ENCODE data around the gene RNF5. TPM values are rescaled to one million over a fixed set of nuclear protein-coding genes. Genes with fewer than 3 reads are reported as not detected.

Gene RNF5
- total RNA-seq, 1 experiment from 2014 or later = 114 TPM

GRCh38 chr6:32152769-32153563 is 25.2 kb upstream of the RNF5 start:
- peak overlapping the region; percentile 100 for H3K4me3 Mint-ChIP-seq
- CTCF ChIA-PET = interaction anchor here (0.5 to 3.3 kb wide), 16 partner anchors 7 to 651 kb away, joined by 3 to 20 read pairs (median 4); partner anchors contain the start of genes ATF6B, GPSM3 and PBX2
- peak; percentile 21 for ATAC-seq

GRCh38 chr6:32153564-32154513 is 24.4 kb upstream of the RNF5 start, which contains the start of gene PPT2:
PPT2 (plus strand) TSS chr6:32154141; CDS start chr6:32154595, 454 bp downstream.
- ChIA-PET POLR2A (interaction anchor here (1.0 to 1.8 kb wide), 4 partner anchors 11 to 26 kb away, joined by 3 to 7 read pairs (median 4); partner anchors contain the start of gene ATF6B), CTCF (interaction anchor here (0.5 to 3.3 kb wide), 21 partner anchors 8 to 650 kb away, joined by 3 to 20 read pairs (median 5); partner anchors contain the start of genes ATF6B, EGFL8, GPSM3 and PBX2)
- Mint-ChIP-seq H3K27ac (peak within 1 kb of the TSS; percentile 99), H3K36me3 (peaks cover 26% of the 10 kb centered on the region), H3K4me3 (peak within 1 kb of the TSS; percentile 100), H3K27me3 (ENCODE audit: low read depth) (peaks cover 39% of the 10 kb centered on the region), H3K4me1 (peaks cover 35% of the 10 kb centered on the region), H3K9me3 (no peaks in the 10 kb centered on the region)
- ATAC-seq (peak; percentile 54), DNase-seq (ENCODE audit: low spot score) (peak; percentile 89)
- TF ChIP-seq, protein P1, sequence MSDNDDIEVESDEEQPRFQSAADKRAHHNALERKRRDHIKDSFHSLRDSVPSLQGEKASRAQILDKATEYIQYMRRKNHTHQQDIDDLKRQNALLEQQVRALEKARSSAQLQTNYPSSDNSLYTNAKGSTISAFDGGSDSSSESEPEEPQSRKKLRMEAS (CRISPR knock-in tag; IDR thresholded peaks at IDR 0.05) = peak; percentile 64
- TF ChIP-seq SP1 (CRISPR knock-in tag; conservative IDR thresholded peaks at IDR 0.05) (0 out of 2 replicates have a peak, but pooled peaks have one; percentile 39), E2F1 (CRISPR knock-in tag; IDR thresholded peaks at IDR 0.05) (no peak), OVOL2 (CRISPR knock-in tag; IDR thresholded peaks at IDR 0.05; ENCODE audit: borderline replicate concordance) (no peak), ETV6 (CRISPR knock-in tag; IDR thresholded peaks at IDR 0.05) (peak; percentile 18), FOXP4 (CRISPR knock-in tag; IDR thresholded peaks at IDR 0.05) (0 out of 2 replicates have a peak, but pooled peaks have one; percentile 37), ZNF281 (CRISPR knock-in tag; IDR thresholded peaks at IDR 0.05) (peak; percentile 97), FOXK1 (CRISPR knock-in tag; IDR thresholded peaks at IDR 0.05) (peak; percentile 67; the same call in 1 of the 2 replicates), NFYB (CRISPR knock-in tag; conservative IDR thresholded peaks at IDR 0.05; ENCODE audit: low read depth) (0 out of 2 replicates have a peak, but pooled peaks have one; percentile 5), ATF6 (CRISPR knock-in tag; IDR thresholded peaks at IDR 0.05) (no peak)

More at GRCh38 chr6:32152769-32153563, 25.2 kb upstream of the RNF5 start:
- peak; percentile 58 for DNase-seq (ENCODE audit: low spot score)
- Mint-ChIP-seq H3K36me3 (peaks cover 19% of the 10 kb centered on the region), H3K27ac (peak overlapping the region; percentile 84), H3K27me3 (ENCODE audit: low read depth) (peaks cover 45% of the 10 kb centered on the region), H3K4me1 (peaks cover 40% of the 10 kb centered on the region), H3K9me3 (no peaks in the 10 kb centered on the region)
- TF ChIP-seq NFE2L1 (CRISPR knock-in tag; IDR thresholded peaks at IDR 0.05) (peak; percentile 55; the same call in 1 of the 2 replicates), ARID4B (CRISPR knock-in tag; IDR thresholded peaks at IDR 0.05; ENCODE audit: borderline replicate concordance) (no peak)
- POLR2A ChIA-PET = interaction anchor here (0.6 to 1.8 kb wide), 4 partner anchors 24 to 290 kb away, joined by 4 to 7 read pairs (median 4); partner anchors contain the start of gene ATF6B
